HAP-1 (cell line): ENCODE measurements around the gene TMEM81.

Experiments
- DNase-seq, 2 experiments: peaks; one replicate each; pipeline ENCODE4 v3.0.0-alpha.2; 2016 to 2020; ENCODE audit warnings: low spot score in 2 of 2
- H3K27me3 ChIP-seq: fragments of 250-450 bp; sonication (Bioruptor Pico); 2 replicates; pipeline ENCODE4 v1.5.1; 2020; ENCODE audit warnings: low read depth, mild to moderate bottlenecking, moderate library complexity
- H3K36me3 ChIP-seq: fragments of 250-450 bp; sonication (Bioruptor Pico); replicated peaks from 2 replicates; pipeline ENCODE4 v1.5.1; 2020; ENCODE audit warnings: mild to moderate bottlenecking
- H3K4me1 ChIP-seq: fragments of 250-450 bp; sonication (Bioruptor Pico); 2 replicates; pipeline ENCODE4 v1.5.1; 2020; ENCODE audit warnings: mild to moderate bottlenecking
- H3K4me3 ChIP-seq: fragments of 250-450 bp; sonication (Bioruptor Pico); 2 replicates; pipeline ENCODE4 v1.5.1; 2020; ENCODE audit warnings: mild to moderate bottlenecking, moderate library complexity
- H3K9me3 ChIP-seq: fragments of 250-450 bp; sonication (Bioruptor Pico); 2 replicates; pipeline ENCODE4 v1.5.1; 2020; ENCODE audit warnings: mild to moderate bottlenecking, moderate library complexity
- in situ Hi-C: fragments of 300-500 bp; cut with MboI; formaldehyde crosslinking; loops from 3 replicates; pipeline ENCODE4 v1.14.3; 2020; ENCODE audit warnings: low sequenced_read_pairs, inconsistent platforms, mixed read lengths

Gene TMEM81

GRCh38 chr1:205045146-205045545 is 39.1 kb downstream of the TMEM81 start:
- Histone ChIP-seq H3K4me3 (no peak overlapping the region), H3K27me3 (peaks cover 87% of the 10 kb centered on the region), H3K4me1 (no peaks in the 10 kb centered on the region), H3K36me3 (no peaks in the 10 kb centered on the region), H3K9me3 (no peaks in the 10 kb centered on the region)
- DNase-seq, result no peak
- in situ Hi-C loops, result no loop called here

DNA sequence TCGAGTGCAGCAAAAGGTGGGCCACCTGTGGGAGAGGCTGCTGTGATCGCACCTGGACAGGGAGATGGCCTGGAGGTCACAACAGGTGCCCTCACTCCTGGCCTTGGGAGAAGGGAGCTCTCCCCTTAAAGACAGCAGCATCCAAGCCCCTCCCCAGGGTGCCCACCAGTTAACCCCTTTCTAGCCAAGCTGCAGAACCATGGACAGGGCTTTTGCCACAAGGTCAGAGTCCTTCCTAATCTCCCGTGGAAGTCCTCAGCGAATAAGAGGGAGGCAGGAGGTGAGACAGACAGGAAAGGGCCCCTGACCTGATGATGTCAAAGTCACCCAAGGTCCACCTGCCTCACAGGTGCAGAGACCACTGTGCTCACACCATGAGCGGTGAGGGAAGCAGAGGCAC is 39.5 kb downstream of the TMEM81 start:
- no peak overlapping the region for H3K4me3 ChIP-seq
- no peak for DNase-seq
- no peaks in the 10 kb centered on the region for H3K36me3 ChIP-seq
- in situ Hi-C loops, result no loop called here
- no peaks in the 10 kb centered on the region for H3K9me3 ChIP-seq
- H3K4me1 ChIP-seq, result no peaks in the 10 kb centered on the region
- H3K27me3 ChIP-seq, result peaks cover 85% of the 10 kb centered on the region

GRCh38 chr1:205043866-205044265 is 40.4 kb downstream of the TMEM81 start:
- Histone ChIP-seq H3K36me3 (no peaks in the 10 kb centered on the region), H3K9me3 (no peaks in the 10 kb centered on the region), H3K4me1 (no peaks in the 10 kb centered on the region), H3K27me3 (peaks cover 79% of the 10 kb centered on the region), H3K4me3 (no peak overlapping the region)
- DNase-seq, result no peak
- in situ Hi-C loops, result no loop called here

DNA sequence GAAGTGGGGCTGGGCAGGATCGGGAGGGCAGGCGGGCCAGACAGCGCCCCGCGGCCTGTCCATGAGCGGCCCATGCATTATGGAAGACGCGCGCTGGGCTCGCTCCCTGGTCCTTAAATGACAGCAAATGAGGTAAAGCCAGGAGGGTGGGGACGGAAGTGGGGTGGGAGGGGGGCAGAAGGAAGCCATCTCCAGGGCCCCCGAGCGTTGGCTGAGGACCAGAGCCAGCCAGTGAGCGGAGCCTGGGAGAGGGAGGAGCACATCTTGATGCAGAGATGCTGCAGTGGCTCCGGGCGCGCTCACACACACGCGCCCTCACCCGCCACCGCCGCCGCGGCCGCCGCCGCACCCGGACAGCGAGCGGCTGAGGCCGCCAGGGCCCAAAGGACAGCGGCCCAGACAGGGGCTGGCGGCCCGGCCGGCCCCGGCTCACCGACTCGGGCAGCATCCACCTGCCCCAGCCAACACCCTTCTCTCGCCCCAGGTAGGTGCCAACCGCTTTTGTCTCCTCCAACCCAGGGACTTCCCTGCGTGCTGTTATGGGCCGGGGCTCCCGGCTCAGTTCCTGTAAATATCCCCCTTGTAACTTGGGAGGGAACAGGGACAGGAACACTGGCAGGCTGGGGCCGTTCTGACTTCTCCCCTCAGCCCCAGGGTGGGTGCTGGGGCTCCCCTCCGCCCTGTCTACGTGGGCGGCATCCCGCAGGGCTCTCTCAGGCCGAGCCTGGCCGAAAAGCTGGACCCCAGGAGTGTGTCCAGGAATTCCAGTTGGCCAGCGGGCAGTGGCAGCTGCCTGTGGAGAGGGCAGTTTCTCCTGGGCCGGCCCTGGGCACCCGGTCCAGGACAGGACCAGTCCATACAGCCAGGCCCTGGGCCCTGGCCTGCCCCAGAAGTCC is 41.1 kb downstream of the TMEM81 start, which contains the start of gene CNTN2:
TSS of gene CNTN2 (plus strand) at position 302 of the 896 bp plus-strand sequence. CDS start 9,974 bp downstream, outside the sequence.
- in situ Hi-C loops, result no loop called here
- peaks cover 73% of the 10 kb centered on the region for H3K27me3 ChIP-seq
- H3K4me1 ChIP-seq, result no peaks in the 10 kb centered on the region
- DNase-seq, result no peak
- H3K4me3 ChIP-seq, result no peak within 1 kb of the TSS
- H3K36me3 ChIP-seq, result no peaks in the 10 kb centered on the region
- H3K9me3 ChIP-seq, result no peaks in the 10 kb centered on the region

DNA sequence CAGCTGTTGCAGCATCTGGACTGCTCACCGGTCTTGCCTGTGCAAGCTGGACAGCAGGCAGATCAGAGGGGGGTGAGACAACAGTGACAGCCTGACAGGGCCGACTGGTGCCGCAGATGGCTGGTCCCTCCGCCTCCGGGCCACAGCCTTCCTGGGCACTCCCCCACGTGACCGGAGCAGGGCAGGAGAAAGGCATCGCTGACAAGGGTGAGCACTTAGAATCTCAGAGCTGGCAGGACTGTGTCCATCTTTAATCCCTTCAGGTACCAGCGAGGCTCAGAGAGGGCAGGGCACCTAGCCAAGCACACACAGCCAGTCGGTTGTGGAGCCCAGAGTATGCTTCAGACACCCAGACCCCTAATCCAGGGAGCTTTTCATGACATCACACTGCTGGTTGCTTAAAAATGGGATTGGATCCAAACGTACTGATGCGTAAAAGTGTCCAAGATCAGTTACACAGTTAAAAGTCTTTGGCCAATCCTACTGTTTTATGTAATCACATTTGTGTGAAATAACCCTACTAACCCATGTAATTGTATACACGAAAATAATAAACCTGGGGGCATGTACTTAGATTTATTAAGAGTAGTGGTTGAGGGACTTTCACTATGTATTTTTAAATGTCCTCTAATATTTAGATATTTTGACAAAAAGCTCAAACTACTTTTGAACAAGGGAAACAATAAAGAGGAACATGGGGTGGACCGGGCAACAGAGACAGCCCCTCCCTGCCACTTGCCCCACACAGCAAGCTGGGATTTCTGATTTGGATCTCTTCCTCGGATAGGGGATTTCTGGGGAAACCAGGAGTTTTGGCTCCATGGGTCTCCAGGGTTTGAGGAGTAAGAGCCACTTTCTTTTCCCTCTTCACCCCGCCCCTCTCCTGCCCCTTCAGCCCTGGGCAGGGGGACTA is 42.0 kb downstream of the TMEM81 start:
- no peak overlapping the region for H3K4me3 ChIP-seq
- peaks cover 67% of the 10 kb centered on the region for H3K27me3 ChIP-seq
- in situ Hi-C loops, result no loop called here
- no peaks in the 10 kb centered on the region for H3K9me3 ChIP-seq
- no peaks in the 10 kb centered on the region for H3K4me1 ChIP-seq
- no peak for DNase-seq
- H3K36me3 ChIP-seq, result no peaks in the 10 kb centered on the region

DNA sequence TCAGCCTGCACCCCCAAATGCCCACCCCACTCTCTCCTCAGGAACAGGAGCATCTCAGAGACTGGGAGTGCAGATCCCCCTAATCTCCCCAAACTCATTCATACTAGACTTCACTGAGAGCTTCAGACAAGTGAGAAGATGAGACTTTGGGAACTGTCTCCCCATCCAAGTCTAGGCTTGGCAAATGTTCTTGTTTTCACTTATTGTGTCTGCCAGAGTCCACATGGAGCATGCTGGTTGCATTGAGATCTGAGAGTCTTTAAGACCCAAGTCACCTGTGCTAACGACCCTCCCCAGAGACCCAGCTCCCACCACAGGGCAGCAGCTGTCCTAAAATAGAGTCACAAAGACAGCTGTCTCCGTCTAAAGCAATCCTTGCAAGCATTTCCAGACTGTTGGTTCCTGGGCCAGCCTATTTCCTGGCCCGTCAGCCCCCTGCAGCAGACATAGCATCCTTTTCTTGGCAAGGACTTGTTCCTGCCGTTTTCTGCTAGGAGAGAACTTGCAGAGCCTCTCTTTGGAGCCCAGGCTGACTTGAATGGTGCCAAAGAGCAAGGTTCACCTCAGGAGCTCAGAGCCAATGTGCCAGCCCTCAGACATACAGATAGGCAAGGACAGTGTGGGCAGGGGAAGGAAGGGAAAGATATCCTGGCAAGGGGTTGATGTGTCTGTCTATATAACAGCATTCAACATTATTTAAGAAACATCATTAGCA is 43.1 kb downstream of the TMEM81 start:
- Histone ChIP-seq H3K4me3 (no peak overlapping the region), H3K27me3 (peaks cover 59% of the 10 kb centered on the region), H3K9me3 (no peaks in the 10 kb centered on the region), H3K4me1 (no peaks in the 10 kb centered on the region), H3K36me3 (no peaks in the 10 kb centered on the region)
- DNase-seq, result no peak
- in situ Hi-C loops, result no loop called here

GRCh38 chr1:205038132-205038786 is 46.0 kb downstream of the TMEM81 start:
- in situ Hi-C loops, result no loop called here
- Histone ChIP-seq H3K9me3 (no peaks in the 10 kb centered on the region), H3K4me1 (no peaks in the 10 kb centered on the region), H3K27me3 (peaks cover 30% of the 10 kb centered on the region), H3K4me3 (no peak overlapping the region), H3K36me3 (no peaks in the 10 kb centered on the region)
- no peak for DNase-seq

DNA sequence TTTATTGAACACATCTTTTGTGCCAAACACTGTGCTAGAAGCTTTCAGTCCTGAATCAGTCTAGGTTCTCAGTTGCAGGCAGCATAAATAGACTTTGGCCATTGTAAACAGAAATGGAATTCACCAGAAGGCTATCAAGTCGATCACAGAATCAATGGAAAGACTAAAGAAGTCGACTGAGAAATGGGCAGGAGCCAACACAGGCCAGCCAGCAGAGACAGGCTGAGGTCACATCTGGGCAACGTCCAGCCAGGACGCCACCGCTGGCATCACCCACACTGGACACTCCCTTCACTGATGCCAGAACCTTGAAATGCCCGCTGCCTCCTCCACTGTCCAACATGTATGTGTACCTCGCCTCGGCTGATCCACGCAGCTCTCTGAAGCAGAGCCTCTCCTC is 46.7 kb downstream of the TMEM81 start:
- H3K4me3 ChIP-seq, result no peak overlapping the region
- in situ Hi-C loops, result no loop called here
- H3K9me3 ChIP-seq, result no peaks in the 10 kb centered on the region
- H3K36me3 ChIP-seq, result no peaks in the 10 kb centered on the region
- H3K4me1 ChIP-seq, result no peaks in the 10 kb centered on the region
- peaks cover 26% of the 10 kb centered on the region for H3K27me3 ChIP-seq
- DNase-seq, result no peak
